ENCODE data around the gene ARID1B. TPM values are rescaled to one million over a fixed set of nuclear protein-coding genes. Genes with fewer than 3 reads are reported as not detected.

The ARID1B gene
- total RNA-seq, 2 donors from 2014 or later: 69.0 to 85.4 TPM

- DNase-seq: no peak
- intact Hi-C loops (cut with DNase I, micrococcal nuclease): no loop called here
- ATAC-seq: no peak
These were observed 443.3 kb downstream of the ARID1B start for GRCh38 chr6:157220485-157220884.

GRCh38 chr6:157221049-157221816 is 444.1 kb downstream of the ARID1B start:
- DNase-seq: peak; percentile 89 to 95
- ATAC-seq: peak; percentile 89
- intact Hi-C loops (cut with DNase I, micrococcal nuclease): no loop called here

GRCh38 chr6:157221817-157222175 is 444.6 kb downstream of the ARID1B start:
- peak in 1 of 2 donors; percentile 28 for DNase-seq
- intact Hi-C loops (cut with DNase I, micrococcal nuclease): no loop called here
- ATAC-seq: no peak

- ATAC-seq: no peak
- intact Hi-C loops (cut with DNase I, micrococcal nuclease): no loop called here
- DNase-seq: no peak
These were observed 445.2 kb downstream of the ARID1B start for GRCh38 chr6:157222201-157222981.

GRCh38 chr6:157223021-157223430 is 445.8 kb downstream of the ARID1B start:
- ATAC-seq: no peak
- no peak for DNase-seq
- intact Hi-C loops (cut with DNase I, micrococcal nuclease): no loop called here

- intact Hi-C loops (cut with DNase I, micrococcal nuclease): no loop called here
- no peak for ATAC-seq
- DNase-seq: no peak
These were observed 446.3 kb downstream of the ARID1B start for GRCh38 chr6:157223511-157223910.

GRCh38 chr6:157224178-157224950 is 447.2 kb downstream of the ARID1B start:
- DNase-seq (no peak), ATAC-seq (no peak)
- intact Hi-C loops (cut with DNase I, micrococcal nuclease): no loop called here

GRCh38 chr6:157224951-157225574 is 447.9 kb downstream of the ARID1B start:
- ATAC-seq: no peak
- no peak for DNase-seq
- intact Hi-C loops (cut with DNase I, micrococcal nuclease): no loop called here

- ATAC-seq (no peak), DNase-seq (no peak)
- intact Hi-C loops (cut with DNase I, micrococcal nuclease): no loop called here
These were observed 448.4 kb downstream of the ARID1B start for GRCh38 chr6:157225575-157225995.

GRCh38 chr6:157226026-157226625 is 448.9 kb downstream of the ARID1B start:
- ATAC-seq: no peak

GRCh38 chr6:157226761-157227160 is 449.6 kb downstream of the ARID1B start:
- intact Hi-C loops (cut with DNase I, micrococcal nuclease): no loop called here
- no peak for ATAC-seq
- no peak for DNase-seq

More at GRCh38 chr6:157226026-157226625, 448.9 kb downstream of the ARID1B start:
- no peak for DNase-seq
- intact Hi-C loops (cut with DNase I, micrococcal nuclease): no loop called here

GRCh38 chr6:157227202-157228166 is 450.3 kb downstream of the ARID1B start:
- DNase-seq: no peak
- intact Hi-C loops (cut with DNase I, micrococcal nuclease): no loop called here
- peak; percentile 7 for ATAC-seq

GRCh38 chr6:157228426-157229131 is 451.4 kb downstream of the ARID1B start:
- ATAC-seq (no peak), DNase-seq (no peak)
- intact Hi-C loops (cut with DNase I, micrococcal nuclease): no loop called here

GRCh38 chr6:157229132-157229618 is 452.0 kb downstream of the ARID1B start:
- intact Hi-C loops (cut with DNase I, micrococcal nuclease): no loop called here
- DNase-seq (no peak), ATAC-seq (no peak)

- DNase-seq: peak; percentile 70 to 80
- peak; percentile 94 for ATAC-seq
- intact Hi-C loops (cut with DNase I, micrococcal nuclease): no loop called here
These were observed 452.5 kb downstream of the ARID1B start for GRCh38 chr6:157229713-157230112.

- ATAC-seq: no peak
- intact Hi-C loops (cut with DNase I, micrococcal nuclease): no loop called here
- DNase-seq: no peak
These were observed 453.7 kb downstream of the ARID1B start for GRCh38 chr6:157230910-157231309.
